ENCODE data around the gene ADGRB3. TPM values are rescaled to one million over a fixed set of nuclear protein-coding genes. Genes with fewer than 3 reads are reported as not detected.
"Not testable (repeated sequence)": the region's sequence is repeated elsewhere in the genome, so short reads cannot be mapped to it uniquely, and the experiment has no call there.

ADGRB3 gene
- total RNA-seq, 1 donor from 2014 or later = 0.20 TPM

- ATAC-seq = no peak
Measured at GRCh38 chr6:68826501-68826900, 191.4 kb downstream of the ADGRB3 start.

- no peak for ATAC-seq
Measured at GRCh38 chr6:68834551-68834950, 199.5 kb downstream of the ADGRB3 start.

DNA sequence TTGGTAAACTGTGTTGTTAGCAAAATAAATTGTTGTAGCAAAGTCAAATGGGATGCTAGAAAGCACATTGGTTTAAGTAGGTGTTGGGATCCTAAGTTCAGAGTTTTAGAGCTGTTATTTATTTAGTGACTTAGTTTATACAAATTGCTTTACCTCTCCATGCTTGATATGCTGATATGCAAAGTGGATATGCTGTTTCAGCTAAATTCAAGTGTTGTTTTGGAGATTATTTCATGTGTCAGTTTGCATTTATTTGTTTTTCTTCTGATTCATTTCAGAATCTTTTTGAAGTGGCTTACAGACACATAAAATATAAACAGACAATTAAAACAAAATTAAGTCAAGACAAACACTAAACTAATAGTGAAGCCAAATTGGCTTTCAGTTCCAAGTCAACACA, 203.5 kb downstream of the ADGRB3 start:
- ATAC-seq = no peak

GRCh38 chr6:68852791-68853190, 217.7 kb downstream of the ADGRB3 start:
- no peak for ATAC-seq

DNA sequence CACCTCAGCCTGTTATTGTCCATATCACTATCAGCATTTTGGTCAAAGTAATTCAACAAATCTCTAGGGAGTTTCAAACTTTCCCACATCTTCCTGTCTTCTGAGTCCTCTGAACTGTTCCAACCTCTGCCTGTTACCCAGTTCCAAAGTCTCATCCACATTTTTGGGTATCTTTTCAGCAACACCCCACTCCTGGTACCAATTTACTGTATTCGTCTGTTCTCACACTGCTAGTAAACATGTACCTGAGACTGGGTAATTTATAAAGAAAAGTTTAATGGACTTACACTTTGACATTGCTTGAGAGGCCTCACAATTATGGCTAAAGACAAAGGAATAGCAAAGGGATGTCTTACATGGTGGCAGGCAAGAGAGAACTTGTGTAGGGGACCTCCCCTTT, 224.2 kb downstream of the ADGRB3 start:
- no peak for ATAC-seq

DNA sequence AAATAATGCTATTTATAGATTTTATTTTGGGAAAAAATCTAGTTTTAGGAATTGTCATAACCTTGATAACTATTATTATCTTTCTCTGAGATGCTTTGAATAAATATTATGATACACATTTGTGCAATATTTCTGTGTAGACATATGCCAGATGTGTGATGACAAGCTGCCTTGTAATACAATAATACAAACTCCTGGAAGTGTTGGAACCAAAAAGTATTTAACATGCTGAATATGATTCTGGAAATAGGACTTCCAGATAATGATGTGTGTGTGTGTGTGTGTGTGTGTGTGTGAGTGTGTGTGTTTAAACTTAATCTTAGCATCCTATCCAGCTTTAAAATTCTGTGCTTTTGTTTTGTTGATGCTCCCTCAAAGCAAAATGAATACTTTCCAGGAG, 233.6 kb downstream of the ADGRB3 start:
- ATAC-seq = no peak

DNA sequence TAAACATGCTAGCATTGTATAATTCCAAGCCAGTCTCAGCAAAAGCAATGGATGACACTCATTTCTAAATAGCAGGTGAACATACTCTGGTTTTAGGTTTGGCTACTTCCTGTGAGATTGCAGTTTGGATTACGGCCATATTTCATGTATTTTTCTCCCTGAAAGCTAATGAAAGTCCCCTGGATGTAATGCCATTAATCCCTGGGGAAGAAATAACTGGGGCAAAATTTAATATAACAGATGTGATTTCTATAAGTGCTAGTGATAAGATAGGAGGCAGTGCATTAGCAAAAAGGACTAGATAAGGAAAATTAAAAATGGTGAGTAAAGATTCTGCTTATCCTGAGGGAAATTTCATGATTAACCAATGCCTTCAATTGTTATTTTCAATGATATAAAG, 238.2 kb downstream of the ADGRB3 start:
- no peak for ATAC-seq

DNA sequence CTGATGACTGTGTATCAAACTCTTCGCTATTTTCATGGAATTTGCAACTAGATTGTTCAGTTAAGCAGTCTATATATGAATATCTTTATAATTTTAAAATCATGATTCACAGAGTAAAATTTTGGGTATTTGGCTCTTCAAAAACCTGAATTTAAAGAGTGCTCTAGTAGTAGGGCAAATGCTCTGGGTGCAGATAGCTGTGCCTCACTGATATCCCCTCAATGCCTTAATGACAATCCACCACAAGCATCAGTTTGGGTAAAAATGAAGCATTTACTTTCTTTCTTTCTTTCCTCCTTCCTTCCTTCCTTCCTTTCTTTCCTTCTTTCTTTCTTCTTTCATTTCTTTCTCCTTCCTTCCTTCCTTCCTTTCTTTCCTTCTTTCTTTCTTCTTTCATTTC, 239.7 kb downstream of the ADGRB3 start:
- ATAC-seq = no peak

- ATAC-seq = no peak
Measured at GRCh38 chr6:68875403-68875802, 240.3 kb downstream of the ADGRB3 start.

GRCh38 chr6:68876792-68877493, 241.9 kb downstream of the ADGRB3 start:
- no peak for ATAC-seq

DNA sequence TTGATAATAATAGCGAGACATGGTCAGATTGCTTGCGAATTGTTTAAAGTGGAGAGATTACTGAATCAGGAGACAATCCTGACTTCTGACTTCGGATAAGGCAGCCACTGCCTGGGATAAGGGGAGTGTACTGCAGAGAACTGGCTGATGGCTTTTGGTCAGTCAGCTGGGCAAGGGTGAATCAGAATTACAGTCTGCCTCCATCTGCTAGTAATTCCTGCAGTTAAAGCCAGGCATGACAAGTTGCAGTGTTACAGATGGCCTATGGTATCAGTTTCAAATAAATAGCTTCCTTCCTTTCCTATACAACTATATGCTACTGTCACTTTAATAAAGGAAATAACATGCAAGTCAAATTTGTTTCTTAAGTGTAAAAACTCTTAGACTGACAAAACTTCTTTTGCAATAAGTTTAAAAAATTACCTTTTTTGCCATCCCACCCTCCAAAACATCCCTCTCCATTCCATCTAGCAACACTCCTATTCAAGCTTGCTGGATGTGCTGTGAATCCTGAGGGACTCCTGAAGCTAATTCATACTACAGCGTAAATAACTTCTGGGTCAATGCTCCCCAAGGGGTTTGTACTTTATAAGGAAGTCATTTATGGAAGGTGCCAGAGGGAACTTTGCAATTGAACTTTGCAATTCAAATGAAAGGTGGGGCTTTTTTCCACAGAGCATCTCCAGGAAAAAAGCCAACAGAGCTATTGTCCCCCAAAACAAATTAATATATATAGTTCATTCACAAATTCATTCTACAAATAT, 245.2 kb downstream of the ADGRB3 start:
- ATAC-seq = no peak

- ATAC-seq = not testable (repeated sequence)
Measured at GRCh38 chr6:68883325-68883724, 248.2 kb downstream of the ADGRB3 start.

GRCh38 chr6:68891419-68891818, 256.3 kb downstream of the ADGRB3 start:
- ATAC-seq = no peak

DNA sequence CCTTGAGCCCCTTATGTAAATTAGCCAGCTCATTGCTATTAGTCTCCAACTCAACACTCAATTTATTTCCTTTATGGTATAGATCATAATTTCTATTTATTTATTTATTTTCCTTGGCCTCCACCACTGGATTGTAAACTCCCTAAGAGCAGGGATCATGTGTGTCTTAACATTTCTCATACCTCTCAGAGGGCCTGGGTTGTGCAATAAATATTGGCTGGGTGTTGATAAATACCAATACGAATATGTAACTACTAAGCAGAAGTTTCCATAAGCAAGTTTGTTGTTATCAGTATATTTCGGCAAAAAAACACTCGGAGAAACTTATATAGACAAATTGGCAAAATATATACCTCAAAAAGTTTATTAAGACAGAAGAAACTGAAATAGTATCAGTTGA, 257.4 kb downstream of the ADGRB3 start:
- ATAC-seq = no peak

GRCh38 chr6:68895929-68896328, 260.8 kb downstream of the ADGRB3 start:
- no peak for ATAC-seq

DNA sequence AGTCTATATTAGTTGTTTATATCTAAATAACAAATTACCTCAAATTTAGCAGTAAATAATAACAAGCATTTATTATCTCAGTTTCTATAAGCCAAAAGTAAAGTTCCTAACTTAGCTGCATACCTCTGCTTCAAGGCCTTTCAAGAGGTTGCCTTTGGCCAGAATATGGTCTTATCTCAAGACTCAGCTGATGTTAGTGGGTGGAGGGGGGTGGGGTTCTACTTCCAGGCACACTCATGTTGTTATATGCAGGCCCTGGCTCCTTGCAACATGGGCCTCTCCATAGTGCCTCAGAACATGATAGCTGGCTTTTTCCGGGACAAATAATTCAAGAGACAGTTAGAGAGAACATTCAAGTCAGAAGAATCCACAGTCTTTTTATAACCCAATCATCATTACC, 266.0 kb downstream of the ADGRB3 start:
- no peak for ATAC-seq

GRCh38 chr6:68911334-68911733, 276.3 kb downstream of the ADGRB3 start:
- ATAC-seq = no peak

GRCh38 chr6:68911811-68912210, 276.7 kb downstream of the ADGRB3 start:
- no peak for ATAC-seq

DNA sequence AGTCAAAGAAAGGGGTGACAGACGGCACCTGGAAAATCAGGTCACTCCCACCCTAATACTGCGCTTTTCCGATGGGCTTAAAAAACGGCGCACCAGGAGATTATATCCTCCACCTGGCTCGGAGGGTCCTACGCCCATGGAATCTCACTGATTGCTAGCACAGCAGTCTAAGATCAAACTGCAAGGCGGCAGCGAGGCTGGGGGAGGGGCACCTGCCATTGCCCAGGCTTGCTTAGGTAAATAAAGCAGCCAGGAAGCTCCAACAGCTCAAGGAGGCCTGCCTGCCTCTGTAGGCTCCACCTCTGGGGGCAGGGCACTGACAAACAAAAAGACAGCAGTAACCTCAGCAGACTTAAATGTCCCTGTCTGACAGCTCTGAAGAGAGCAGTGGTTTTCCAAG, 277.7 kb downstream of the ADGRB3 start:
- not testable (repeated sequence) for ATAC-seq

- no peak for ATAC-seq
Measured at GRCh38 chr6:68915586-68915985, 280.5 kb downstream of the ADGRB3 start.

GRCh38 chr6:68919537-68919936, 284.5 kb downstream of the ADGRB3 start:
- no peak for ATAC-seq

GRCh38 chr6:68941345-68941744, 306.3 kb downstream of the ADGRB3 start:
- no peak for ATAC-seq

- ATAC-seq = no peak
Measured at GRCh38 chr6:68947721-68948120, 312.6 kb downstream of the ADGRB3 start.

GRCh38 chr6:68951270-68951669, 316.2 kb downstream of the ADGRB3 start:
- ATAC-seq = no peak
